GM12891 (cell line): Measurements from ENCODE around the gene OLFML2B.

Source experiments
- POLR2A ChIP-seq: IDR thresholded peaks from 2 replicates; pipeline ENCODE4 v1.6.1; 2011; ENCODE audit warnings: low read depth, low read length, control low read depth
- POLR2AphosphoS5 ChIP-seq: IDR thresholded peaks from 2 replicates; pipeline ENCODE4 v1.6.1; 2011; ENCODE audit warnings: low read depth, low read length, control low read depth
- POU2F2 ChIP-seq: IDR thresholded peaks from 2 replicates; pipeline ENCODE4 v1.6.1; 2011; ENCODE audit warnings: low read depth, mild to moderate bottlenecking, control low read depth, low read length, moderate library complexity

DNA sequence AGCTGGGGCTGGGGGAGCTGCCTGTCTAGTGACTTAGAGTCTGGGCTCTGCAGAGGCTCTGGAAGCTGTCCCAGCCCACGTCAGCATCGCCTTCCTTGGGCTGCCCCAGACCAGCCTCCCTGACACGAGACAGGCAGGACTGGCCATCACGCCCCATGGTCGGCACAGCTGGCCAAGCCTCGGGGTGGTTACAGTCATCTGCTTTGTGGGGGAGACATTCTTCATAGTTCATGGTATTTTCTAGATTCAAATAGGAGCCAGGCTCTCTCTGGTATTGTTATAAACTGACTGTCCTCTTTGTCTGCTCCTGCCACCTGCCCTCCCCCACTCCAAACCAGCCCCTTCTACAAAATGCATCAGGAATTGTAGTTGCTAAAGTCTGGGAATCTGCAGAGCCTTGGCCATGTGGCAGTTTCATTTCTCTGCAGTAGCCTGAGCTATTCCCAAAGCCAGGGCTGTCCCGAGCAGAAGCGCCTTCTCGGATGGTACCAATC, 29.4 kb downstream of the OLFML2B start:
- no peak for TF ChIP-seq POLR2AphosphoS5
- TF ChIP-seq POLR2A = no peak
- no peak for TF ChIP-seq POU2F2
